SKM-1 (cell line): ENCODE data around the gene TMEM132E.
A peak's percentile ranks its signal among the peaks of the same experiment; 100 is the strongest.
"Not testable (repeated sequence)": the region's sequence is repeated elsewhere in the genome, so short reads cannot be mapped to it uniquely, and the experiment has no call there.

Experiments used
- DNase-seq: peaks from one replicate; lab custom pipeline; 2025; ENCODE audit not compliant: unreplicated experiment; lab: John Stamatoyannopoulos, UW

The TMEM132E gene

GRCh38 chr17:34579017-34579946, at the start of gene TMEM132E:
TMEM132E (plus strand) TSS chr17:34579582; CDS start chr17:34581077, 1,495 bp downstream.
- no peak for DNase-seq

GRCh38 chr17:34530918-34531317, 48.5 kb upstream of the TMEM132E start:
- no peak for DNase-seq

- DNase-seq = no peak
Measured at GRCh38 chr17:34532281-34533065, 46.9 kb upstream of the TMEM132E start.

- DNase-seq = no peak
Measured at GRCh38 chr17:34533806-34534527, 45.4 kb upstream of the TMEM132E start.

GRCh38 chr17:34537445-34537844, 41.9 kb upstream of the TMEM132E start:
- DNase-seq = no peak

GRCh38 chr17:34538582-34538981, 40.8 kb upstream of the TMEM132E start:
- not testable (repeated sequence) for DNase-seq

GRCh38 chr17:34539881-34540280, 39.5 kb upstream of the TMEM132E start:
- DNase-seq = no peak

- peak; percentile 22 for DNase-seq
Measured at GRCh38 chr17:34542700-34543336, 36.6 kb upstream of the TMEM132E start.

GRCh38 chr17:34547453-34548063, 31.8 kb upstream of the TMEM132E start:
- DNase-seq = no peak

- no peak for DNase-seq
Measured at GRCh38 chr17:34549966-34550365, 29.4 kb upstream of the TMEM132E start.

GRCh38 chr17:34553907-34554306, 25.5 kb upstream of the TMEM132E start:
- DNase-seq = no peak

GRCh38 chr17:34556384-34556783, 23.0 kb upstream of the TMEM132E start:
- DNase-seq = no peak

GRCh38 chr17:34556931-34557330, 22.5 kb upstream of the TMEM132E start:
- DNase-seq = no peak

- DNase-seq = no peak
Measured at GRCh38 chr17:34561328-34561727, 18.1 kb upstream of the TMEM132E start.

GRCh38 chr17:34562387-34562786, 17.0 kb upstream of the TMEM132E start:
- no peak for DNase-seq

- DNase-seq = no peak
Measured at GRCh38 chr17:34565713-34566112, 13.7 kb upstream of the TMEM132E start.

GRCh38 chr17:34566201-34566600, 13.2 kb upstream of the TMEM132E start:
- no peak for DNase-seq

GRCh38 chr17:34566873-34567272, 12.5 kb upstream of the TMEM132E start:
- no peak for DNase-seq

GRCh38 chr17:34567691-34568465, 11.5 kb upstream of the TMEM132E start:
- DNase-seq = no peak

- DNase-seq = no peak
Measured at GRCh38 chr17:34568953-34569352, 10.4 kb upstream of the TMEM132E start.
